ENCODE results near the gene THPO.
A peak's percentile ranks its signal among the peaks of the same experiment; 100 is the strongest.

The THPO gene

DNA sequence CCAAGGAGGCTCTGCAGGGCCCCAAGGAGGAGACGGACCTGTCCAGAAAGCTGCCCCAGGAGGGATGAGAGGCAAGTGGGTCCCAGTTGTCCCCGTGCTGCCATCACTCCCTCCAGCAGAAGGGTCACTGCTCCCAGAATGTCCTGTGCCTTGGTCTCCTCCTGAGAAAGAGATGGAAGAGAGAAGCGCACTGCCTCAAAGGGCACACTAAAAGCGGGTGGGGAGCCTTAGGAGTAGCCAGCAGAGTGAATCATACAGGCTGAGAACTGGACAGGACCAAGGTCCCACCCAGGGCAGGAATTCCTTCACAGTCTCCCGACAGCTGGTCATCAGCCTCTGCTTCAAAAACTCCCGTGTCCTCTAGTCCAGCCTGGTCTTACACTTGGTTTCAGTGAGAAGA lies 4.6 kb downstream of the THPO start:
- Histone ChIP-seq H3K27ac (peak overlapping the region in 1 of 2 donors; percentile 20), H3K4me3 (no peak overlapping the region)
- TF ChIP-seq, protein P1, sequence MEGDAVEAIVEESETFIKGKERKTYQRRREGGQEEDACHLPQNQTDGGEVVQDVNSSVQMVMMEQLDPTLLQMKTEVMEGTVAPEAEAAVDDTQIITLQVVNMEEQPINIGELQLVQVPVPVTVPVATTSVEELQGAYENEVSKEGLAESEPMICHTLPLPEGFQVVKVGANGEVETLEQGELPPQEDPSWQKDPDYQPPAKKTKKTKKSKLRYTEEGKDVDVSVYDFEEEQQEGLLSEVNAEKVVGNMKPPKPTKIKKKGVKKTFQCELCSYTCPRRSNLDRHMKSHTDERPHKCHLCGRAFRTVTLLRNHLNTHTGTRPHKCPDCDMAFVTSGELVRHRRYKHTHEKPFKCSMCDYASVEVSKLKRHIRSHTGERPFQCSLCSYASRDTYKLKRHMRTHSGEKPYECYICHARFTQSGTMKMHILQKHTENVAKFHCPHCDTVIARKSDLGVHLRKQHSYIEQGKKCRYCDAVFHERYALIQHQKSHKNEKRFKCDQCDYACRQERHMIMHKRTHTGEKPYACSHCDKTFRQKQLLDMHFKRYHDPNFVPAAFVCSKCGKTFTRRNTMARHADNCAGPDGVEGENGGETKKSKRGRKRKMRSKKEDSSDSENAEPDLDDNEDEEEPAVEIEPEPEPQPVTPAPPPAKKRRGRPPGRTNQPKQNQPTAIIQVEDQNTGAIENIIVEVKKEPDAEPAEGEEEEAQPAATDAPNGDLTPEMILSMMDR (IDR thresholded peaks at IDR 0.05): no peak
- no peak for DNase-seq (ENCODE audit: low spot score)

DNA sequence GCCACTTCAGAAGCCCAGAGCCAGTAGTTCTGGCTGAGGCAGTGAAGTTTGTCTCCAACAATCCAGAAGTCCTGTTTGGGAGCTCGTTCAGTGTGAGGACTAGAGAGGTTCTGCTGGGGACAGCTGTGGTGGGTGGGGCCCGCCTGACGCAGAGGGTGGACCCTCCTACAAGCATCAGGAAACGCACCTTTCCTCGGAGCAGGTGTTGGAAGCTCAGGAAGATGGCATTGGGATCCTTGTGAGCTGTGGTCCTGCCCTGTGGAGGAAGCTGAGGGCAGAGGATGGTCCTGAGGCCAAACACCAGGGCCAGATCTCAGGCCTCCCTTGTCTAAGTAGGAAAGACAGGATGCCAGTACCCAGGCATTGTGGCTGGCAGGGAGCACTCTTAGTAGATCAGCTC lies 5.1 kb downstream of the THPO start:
- no peak for DNase-seq (ENCODE audit: low spot score)
- TF ChIP-seq, protein P1 (IDR thresholded peaks at IDR 0.05): no peak
- peak overlapping the region in 1 of 2 donors; percentile 20 for H3K27ac ChIP-seq
- no peak overlapping the region for H3K4me3 ChIP-seq

GRCh38 chr3:184372296-184372821 lies 5.6 kb downstream of the THPO start:
- TF ChIP-seq, protein P1 (IDR thresholded peaks at IDR 0.05): no peak
- no peak for DNase-seq (ENCODE audit: low spot score)
- Histone ChIP-seq H3K4me3 (no peak overlapping the region), H3K27ac (no peak overlapping the region)

DNA sequence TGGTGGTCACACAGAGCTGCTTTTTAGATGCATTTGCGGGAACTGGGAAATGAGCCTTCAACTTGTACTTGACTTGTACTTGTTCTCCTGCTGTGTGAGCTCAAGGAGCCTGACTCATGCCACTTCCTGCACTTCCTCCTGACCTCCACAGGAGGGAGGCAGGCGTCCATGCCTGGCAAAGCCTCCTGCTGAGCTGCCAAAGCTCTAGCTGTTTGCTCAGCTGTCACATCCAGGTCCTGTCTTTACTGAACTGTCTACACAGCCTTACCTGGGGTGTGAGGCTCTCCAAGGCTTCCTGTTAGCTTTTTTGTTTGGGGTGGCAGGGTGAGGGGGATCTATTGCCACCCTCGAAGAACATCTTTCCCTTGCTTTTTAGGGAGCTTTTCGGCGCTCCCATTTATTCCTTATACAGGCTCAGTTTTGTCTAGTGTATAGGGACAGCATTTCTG lies 6.4 kb downstream of the THPO start:
- no peak overlapping the region for H3K27ac ChIP-seq
- TF ChIP-seq, protein P1 (IDR thresholded peaks at IDR 0.05): peak; percentile 72
- no peak overlapping the region for H3K4me3 ChIP-seq
- DNase-seq (ENCODE audit: low spot score): no peak

- DNase-seq (ENCODE audit: low spot score): no peak
- no peak overlapping the region for H3K4me3 ChIP-seq
- peak overlapping the region; percentile 54 to 76 for H3K27ac ChIP-seq
- TF ChIP-seq, protein P1 (IDR thresholded peaks at IDR 0.05): no peak
These were observed 9.3 kb downstream of the THPO start for GRCh38 chr3:184368586-184369183.

DNA sequence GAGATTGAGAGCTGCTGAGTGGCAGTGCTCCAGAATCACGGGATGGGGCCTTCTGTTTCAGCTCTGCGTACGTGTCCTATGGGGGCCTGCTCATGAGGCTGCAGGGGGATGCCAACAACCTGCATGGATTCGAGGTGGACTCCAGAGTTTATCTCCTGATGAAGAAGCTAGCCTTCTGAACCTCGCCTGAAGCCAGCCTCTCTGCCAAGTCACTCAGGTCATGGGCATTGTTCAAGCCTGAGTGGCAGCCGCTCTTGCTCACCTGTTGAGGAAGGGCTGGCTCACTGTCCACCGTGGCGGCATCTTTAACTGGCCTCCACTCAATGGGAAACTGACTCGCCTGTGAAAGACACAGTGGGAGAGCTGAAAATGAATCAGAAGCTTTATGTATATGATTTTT lies 9.9 kb downstream of the THPO start:
- Histone ChIP-seq H3K4me3 (no peak overlapping the region), H3K27ac (peak overlapping the region; percentile 4 to 76)
- TF ChIP-seq, protein P1 (IDR thresholded peaks at IDR 0.05): no peak
- DNase-seq (ENCODE audit: low spot score): no peak

GRCh38 chr3:184366619-184367289 lies 11.3 kb downstream of the THPO start:
- DNase-seq (ENCODE audit: low spot score): no peak
- TF ChIP-seq, protein P1 (IDR thresholded peaks at IDR 0.05): no peak
- Histone ChIP-seq H3K4me3 (no peak overlapping the region), H3K27ac (no peak overlapping the region)
